Measurements from ENCODE around the gene LRRC74B. TPM values are rescaled to one million over a fixed set of nuclear protein-coding genes. Genes with fewer than 3 reads are reported as not detected.
A peak's percentile ranks its signal among the peaks of the same experiment; 100 is the strongest.

Gene LRRC74B
- total RNA-seq, 4 donors from 2014 or later, result not detected

DNA sequence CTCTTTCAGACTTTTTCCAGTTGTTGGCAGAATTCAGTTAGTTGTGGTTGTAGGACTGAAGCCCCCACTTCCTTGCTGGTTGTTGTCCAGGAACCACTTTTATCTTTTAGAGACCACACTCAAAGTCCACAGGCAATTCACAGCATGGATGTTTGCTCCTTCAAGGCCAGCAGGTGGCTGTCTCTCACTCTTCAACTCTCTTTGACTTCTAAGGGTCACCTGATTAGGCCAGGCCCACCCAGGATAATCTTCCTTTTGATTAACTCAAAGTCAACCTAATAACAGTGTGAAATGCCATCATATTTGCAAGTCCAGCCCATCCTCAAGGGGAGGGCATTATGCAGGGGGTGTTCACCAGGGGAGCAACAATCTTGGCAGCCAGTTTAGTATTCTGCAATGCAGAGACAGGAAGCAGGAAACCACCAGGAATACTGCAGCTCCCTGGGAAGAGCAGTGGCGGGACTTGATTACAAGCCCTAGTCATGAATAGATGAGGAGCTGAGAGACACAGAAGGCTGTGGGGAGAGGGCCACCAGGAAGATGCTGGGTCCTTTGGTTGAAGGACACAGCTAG lies 52.4 kb downstream of the LRRC74B start:
- H3K4me3 ChIP-seq, result no peak overlapping the region
- TF ChIP-seq CTCF (IDR thresholded peaks at IDR 0.05) (no peak), POLR2A (IDR thresholded peaks at IDR 0.05) (no peak)

GRCh38 chr22:21099578-21099977 lies 53.8 kb downstream of the LRRC74B start:
- no peak overlapping the region for H3K4me3 ChIP-seq
- no peaks in the 10 kb centered on the region for H3K9me3 ChIP-seq
- no peak for DNase-seq
- no peak for TF ChIP-seq POLR2A (IDR thresholded peaks at IDR 0.05)
- TF ChIP-seq CTCF (IDR thresholded peaks at IDR 0.05), result no peak
- H3K4me1 ChIP-seq, result no peaks in the 10 kb centered on the region
- no peaks in the 10 kb centered on the region for H3K36me3 ChIP-seq
- H3K27me3 ChIP-seq, result no peaks in the 10 kb centered on the region
- H3K27ac ChIP-seq, result no peak overlapping the region

More for the DNA sequence above, 52.4 kb downstream of the LRRC74B start:
- Histone ChIP-seq H3K27ac (no peak overlapping the region), H3K36me3 (no peaks in the 10 kb centered on the region), H3K27me3 (no peaks in the 10 kb centered on the region), H3K4me1 (no peaks in the 10 kb centered on the region), H3K9me3 (no peaks in the 10 kb centered on the region)
- no peak for DNase-seq

GRCh38 chr22:21100149-21101032 lies 54.6 kb downstream of the LRRC74B start:
- no peak overlapping the region for H3K4me3 ChIP-seq
- H3K4me1 ChIP-seq, result no peaks in the 10 kb centered on the region
- no peaks in the 10 kb centered on the region for H3K36me3 ChIP-seq
- DNase-seq, result no peak
- H3K27ac ChIP-seq, result no peak overlapping the region
- no peaks in the 10 kb centered on the region for H3K27me3 ChIP-seq
- no peaks in the 10 kb centered on the region for H3K9me3 ChIP-seq
- no peak for TF ChIP-seq POLR2A (IDR thresholded peaks at IDR 0.05)
- TF ChIP-seq CTCF (IDR thresholded peaks at IDR 0.05), result no peak

DNA sequence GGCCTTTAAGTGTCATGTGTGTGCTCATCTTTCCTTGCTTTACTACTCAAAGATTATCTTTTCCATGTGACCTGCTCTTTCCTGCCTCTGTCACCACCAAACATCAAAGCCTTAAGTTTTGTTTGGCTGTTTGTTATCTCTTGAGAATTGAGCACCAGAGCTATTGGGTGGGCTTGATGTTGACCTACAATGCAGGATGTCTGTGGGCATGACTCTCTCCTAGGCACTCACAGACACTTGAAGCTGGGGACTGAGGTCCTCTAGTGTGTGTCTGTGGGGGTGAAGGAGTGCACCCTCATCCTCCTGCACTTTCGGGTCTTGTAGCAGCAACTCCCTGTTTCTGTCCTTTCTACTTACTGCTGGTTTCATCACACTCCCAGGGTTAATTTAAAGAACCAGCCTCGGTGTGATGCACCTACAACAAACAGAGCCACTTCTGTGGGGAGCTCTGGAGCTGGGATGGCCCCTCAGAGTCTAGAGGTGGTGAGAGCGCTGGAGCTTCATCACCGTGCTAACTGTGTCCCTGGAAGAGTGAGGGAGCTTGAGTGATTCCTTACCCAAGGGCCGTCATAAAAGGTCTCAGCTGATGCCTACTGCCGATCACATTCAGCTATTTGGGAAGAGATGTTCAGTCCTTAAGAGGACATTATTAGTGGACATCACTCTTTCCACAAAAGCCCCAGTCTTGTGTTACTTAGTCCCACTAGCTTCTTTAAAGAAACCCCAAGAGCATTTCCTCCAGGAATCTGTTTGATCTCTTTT lies 56.3 kb downstream of the LRRC74B start:
- Histone ChIP-seq H3K27ac (no peak overlapping the region), H3K27me3 (no peaks in the 10 kb centered on the region), H3K36me3 (no peaks in the 10 kb centered on the region), H3K9me3 (no peaks in the 10 kb centered on the region), H3K4me3 (no peak overlapping the region), H3K4me1 (no peaks in the 10 kb centered on the region)
- no peak for DNase-seq
- TF ChIP-seq CTCF (IDR thresholded peaks at IDR 0.05) (no peak), POLR2A (IDR thresholded peaks at IDR 0.05) (no peak)

DNA sequence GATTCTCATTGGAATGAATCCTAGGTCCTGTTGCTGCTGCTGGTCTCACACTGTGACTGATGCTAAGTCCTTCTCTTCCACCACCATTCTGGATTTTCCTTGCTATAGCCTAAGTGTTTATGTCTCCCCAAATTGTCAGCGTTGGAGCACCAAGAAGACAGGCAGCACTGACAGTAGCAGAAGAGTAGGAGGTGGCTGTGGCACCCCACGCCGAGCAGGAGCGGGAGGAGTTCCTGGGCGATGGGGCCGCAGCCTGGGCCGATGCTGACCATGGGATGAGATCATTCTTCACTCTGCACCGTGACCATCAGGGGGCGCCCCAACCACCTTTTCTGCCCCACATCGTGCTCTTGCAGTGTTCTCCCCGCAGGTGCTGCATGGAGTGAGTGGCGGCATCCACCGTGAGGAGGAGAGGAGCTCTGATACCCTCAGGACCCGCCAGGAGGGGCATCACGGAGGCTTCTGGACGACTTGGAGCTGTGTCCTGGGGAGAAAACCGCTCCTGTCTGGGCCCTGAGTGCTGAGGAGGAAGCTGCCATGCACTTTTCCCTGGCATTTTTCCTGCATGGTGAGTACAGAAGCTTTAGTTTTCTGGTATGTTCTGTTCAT lies 57.0 kb downstream of the LRRC74B start:
- H3K9me3 ChIP-seq, result no peaks in the 10 kb centered on the region
- H3K4me1 ChIP-seq, result no peaks in the 10 kb centered on the region
- no peaks in the 10 kb centered on the region for H3K36me3 ChIP-seq
- DNase-seq, result peak; percentile 43 to 85 (median 85)
- H3K4me3 ChIP-seq, result no peak overlapping the region
- TF ChIP-seq POLR2A (IDR thresholded peaks at IDR 0.05) (no peak), CTCF (IDR thresholded peaks at IDR 0.05) (peak; percentile 34 to 76 (median 68))
- H3K27ac ChIP-seq, result no peak overlapping the region
- no peaks in the 10 kb centered on the region for H3K27me3 ChIP-seq
